Liver (tissue), 9 donors: ENCODE results near the gene FER1L5. TPM values are rescaled to one million over a fixed set of nuclear protein-coding genes. Genes with fewer than 3 reads are reported as not detected.

Experiments
- DNase-seq: peaks from one replicate; pipeline ENCODE4 v3.0.0-alpha.2; 2017; ENCODE audit warnings: low spot score
- H3K27ac ChIP-seq, 2 donors: one replicate each; pipeline ENCODE4 v1.7.0; 2013; ENCODE audit warnings: inconsistent platforms in 2 of 2, low read length in 2 of 2, control low read depth in 1 of 2, low read depth in 1 of 2, mild to moderate bottlenecking in 1 of 2
- H3K27me3 ChIP-seq, 4 donors: one replicate each; pipeline versions ENCODE4 v1.6.1 to v1.7.0; 2013; ENCODE audit warnings: low read length in 3 of 4, inconsistent platforms in 1 of 4, mild to moderate bottlenecking in 1 of 4, moderate library complexity in 1 of 4; ENCODE audit not compliant: control insufficient read depth in 4 of 4, insufficient read depth in 4 of 4
- H3K36me3 ChIP-seq, 4 donors: one replicate each; pipeline versions ENCODE4 v1.6.1 to v1.7.0; 2013; ENCODE audit warnings: low read length in 3 of 4, mild to moderate bottlenecking in 3 of 4, low read depth in 1 of 4, moderate library complexity in 1 of 4; ENCODE audit not compliant: control insufficient read depth in 4 of 4, insufficient read depth in 3 of 4
- H3K4me1 ChIP-seq, 4 donors: one replicate each; pipeline versions ENCODE4 v1.6.1 to v1.7.0; 2013; ENCODE audit warnings: low read length in 3 of 4, mild to moderate bottlenecking in 3 of 4, moderate library complexity in 1 of 4; ENCODE audit not compliant: control insufficient read depth in 4 of 4, insufficient read depth in 4 of 4
- H3K4me3 ChIP-seq, 3 donors: one replicate each; pipeline versions ENCODE4 v1.6.1 to v1.7.0; 2013; ENCODE audit warnings: low read length in 3 of 3, control low read depth in 1 of 3, low read depth in 1 of 3, mild to moderate bottlenecking in 1 of 3
- H3K9ac ChIP-seq, 2 donors: one replicate each; pipeline ENCODE4 v1.7.0; 2013; ENCODE audit warnings: low read length in 2 of 2, mild to moderate bottlenecking in 2 of 2, moderate library complexity in 2 of 2, control low read depth in 1 of 2, low read depth in 1 of 2
- H3K9me3 ChIP-seq, 4 donors: one replicate each; pipeline versions ENCODE4 v1.6.1 to v1.7.0; 2013; ENCODE audit warnings: low read length in 3 of 4; ENCODE audit not compliant: control insufficient read depth in 4 of 4
- FOXA1 ChIP-seq: IDR thresholded peaks from 2 replicates; pipeline ENCODE4 v1.6.1; 2016; ENCODE audit warnings: antibody characterized with exemption
- GABPA ChIP-seq, 2 donors: IDR thresholded peaks in 1 of 2; conservative IDR thresholded peaks in 1 of 2; 2 replicates each; pipeline ENCODE4 v1.6.1; 2016; ENCODE audit warnings: antibody characterized with exemption in 2 of 2, mild to moderate bottlenecking in 1 of 2, moderate library complexity in 1 of 2
- HNF4A ChIP-seq, 2 donors: conservative IDR thresholded peaks; 2 replicates each; pipeline ENCODE4 v1.6.1; 2016; ENCODE audit warnings: antibody characterized with exemption in 2 of 2, mild to moderate bottlenecking in 2 of 2
- HNF4G ChIP-seq: IDR thresholded peaks from 2 replicates; pipeline ENCODE4 v1.6.1; 2016; ENCODE audit warnings: antibody characterized with exemption
- NR2F2 ChIP-seq: IDR thresholded peaks from 2 replicates; pipeline ENCODE4 v1.6.1; 2016; ENCODE audit warnings: antibody characterized with exemption
- RAD21 ChIP-seq, 2 donors: IDR thresholded peaks; 2 replicates each; pipeline ENCODE4 v1.6.1; 2016; ENCODE audit warnings: antibody characterized with exemption in 2 of 2, mild to moderate bottlenecking in 2 of 2
- SP1 ChIP-seq: IDR thresholded peaks from 2 replicates; pipeline ENCODE4 v1.6.1; 2018; ENCODE audit warnings: antibody characterized with exemption, mild to moderate bottlenecking
- TAF1 ChIP-seq: conservative IDR thresholded peaks from 2 replicates; pipeline ENCODE4 v1.6.1; 2016; ENCODE audit warnings: antibody characterized with exemption, mild to moderate bottlenecking
- YY1 ChIP-seq: IDR thresholded peaks from 2 replicates; pipeline ENCODE4 v1.6.1; 2016; ENCODE audit warnings: antibody characterized with exemption, mild to moderate bottlenecking
- WGBS: extraction: QIAGEN DNeasy Blood & Tissue Kit; methylation state at CpG from one replicate; pipeline ENCODE4 v1.1.7; 2013; 5-methylcytosine and 5-hydroxymethylcytosine counted together
- polyA plus RNA-seq, 2 donors: library from polyadenylated mRNA; stranded (reverse) in 1 of 2; unstranded in 1 of 2; fragments of 200-250 nt in 1 of 2; fragments of >200 nt in 1 of 2; fragmentation: Nextera tagmentation in 1 of 2; extraction: Ambion mirVana in 1 of 2; gene quantifications; one replicate each; pipeline versions ENCODE4 v1.2.1 to v1.2.3, GENCODE V29; 2013 to 2015
- total RNA-seq, 2 donors: library from RNA; depleted of rRNA; stranded (reverse); fragments of >200 nt; gene quantifications; one replicate each; pipeline ENCODE4 v1.2.3, GENCODE V29; 2014
- TF ChIP-seq, protein P1 (sequence below): fragments of 150-350 bp; IDR thresholded peaks from 2 replicates; pipeline ENCODE4 v1.5.1; 2017; ENCODE audit warnings: improper control_type of control experiment, low read depth, low read length; ENCODE audit not compliant: missing input control
- TF ChIP-seq, protein P2 (sequence below): IDR thresholded peaks from 2 replicates; pipeline ENCODE4 v1.6.1; 2016; ENCODE audit warnings: antibody characterized with exemption
- TF ChIP-seq, protein P3 (sequence below): IDR thresholded peaks from 2 replicates; pipeline ENCODE4 v1.6.1; 2016; ENCODE audit warnings: antibody characterized with exemption
- TF ChIP-seq, protein P4 (sequence below): IDR thresholded peaks from 2 replicates; pipeline ENCODE4 v1.6.1; 2016; ENCODE audit warnings: antibody characterized with exemption, mild to moderate bottlenecking
- donor health status: healthy.
- donor health status: healthy.
- donor health status: healthy.
- donor health status: healthy.
- donor health status: healthy.

The FER1L5 gene
- total and polyA plus RNA-seq, 4 donors, result under 0.01 TPM; not detected in 3

DNA sequence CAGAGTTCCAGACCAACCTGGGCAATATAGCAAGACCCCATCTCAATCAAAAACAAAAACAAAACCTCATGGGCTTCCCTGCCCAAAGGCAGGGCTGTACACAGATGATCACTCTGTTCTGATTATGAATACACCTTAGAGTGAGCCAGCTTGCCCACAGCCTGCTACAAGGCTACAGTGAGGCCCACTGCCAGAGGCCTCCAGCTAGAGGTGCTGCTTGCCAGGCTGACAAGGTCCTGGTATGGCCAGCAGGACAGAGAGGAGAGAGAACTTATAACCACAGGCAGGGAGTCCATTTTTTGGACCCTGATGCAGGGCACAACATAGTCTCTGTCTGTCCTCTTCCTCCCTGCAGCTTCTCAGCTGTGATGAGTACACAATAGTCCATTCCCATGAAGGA lies 46.0 kb upstream of the FER1L5 start:
- H3K4me1 ChIP-seq, result peaks cover 2 to 4% (median 4%) of the 10 kb centered on the region in 4 donors
- no peak overlapping the region for H3K9ac ChIP-seq
- no peaks in the 10 kb centered on the region for H3K9me3 ChIP-seq
- TF ChIP-seq, protein P1, sequence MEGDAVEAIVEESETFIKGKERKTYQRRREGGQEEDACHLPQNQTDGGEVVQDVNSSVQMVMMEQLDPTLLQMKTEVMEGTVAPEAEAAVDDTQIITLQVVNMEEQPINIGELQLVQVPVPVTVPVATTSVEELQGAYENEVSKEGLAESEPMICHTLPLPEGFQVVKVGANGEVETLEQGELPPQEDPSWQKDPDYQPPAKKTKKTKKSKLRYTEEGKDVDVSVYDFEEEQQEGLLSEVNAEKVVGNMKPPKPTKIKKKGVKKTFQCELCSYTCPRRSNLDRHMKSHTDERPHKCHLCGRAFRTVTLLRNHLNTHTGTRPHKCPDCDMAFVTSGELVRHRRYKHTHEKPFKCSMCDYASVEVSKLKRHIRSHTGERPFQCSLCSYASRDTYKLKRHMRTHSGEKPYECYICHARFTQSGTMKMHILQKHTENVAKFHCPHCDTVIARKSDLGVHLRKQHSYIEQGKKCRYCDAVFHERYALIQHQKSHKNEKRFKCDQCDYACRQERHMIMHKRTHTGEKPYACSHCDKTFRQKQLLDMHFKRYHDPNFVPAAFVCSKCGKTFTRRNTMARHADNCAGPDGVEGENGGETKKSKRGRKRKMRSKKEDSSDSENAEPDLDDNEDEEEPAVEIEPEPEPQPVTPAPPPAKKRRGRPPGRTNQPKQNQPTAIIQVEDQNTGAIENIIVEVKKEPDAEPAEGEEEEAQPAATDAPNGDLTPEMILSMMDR, result no peak
- TF ChIP-seq HNF4G (no peak), GABPA (IDR thresholded peaks at IDR 0.05 in 1 of 2, conservative IDR thresholded peaks at IDR 0.05 in 1 of 2) (no peak), FOXA1 (no peak), TAF1 (no peak), HNF4A (conservative IDR thresholded peaks at IDR 0.05) (no peak)
- TF ChIP-seq, protein P2, sequence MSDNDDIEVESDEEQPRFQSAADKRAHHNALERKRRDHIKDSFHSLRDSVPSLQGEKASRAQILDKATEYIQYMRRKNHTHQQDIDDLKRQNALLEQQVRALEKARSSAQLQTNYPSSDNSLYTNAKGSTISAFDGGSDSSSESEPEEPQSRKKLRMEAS, result no peak
- H3K4me3 ChIP-seq, result no peak overlapping the region
- H3K27ac ChIP-seq, result no peak overlapping the region
- DNase-seq, result no peak
- peaks cover 18 to 64% (median 46%) of the 10 kb centered on the region in 4 donors for H3K36me3 ChIP-seq
- no peaks in the 10 kb centered on the region for H3K27me3 ChIP-seq

DNA sequence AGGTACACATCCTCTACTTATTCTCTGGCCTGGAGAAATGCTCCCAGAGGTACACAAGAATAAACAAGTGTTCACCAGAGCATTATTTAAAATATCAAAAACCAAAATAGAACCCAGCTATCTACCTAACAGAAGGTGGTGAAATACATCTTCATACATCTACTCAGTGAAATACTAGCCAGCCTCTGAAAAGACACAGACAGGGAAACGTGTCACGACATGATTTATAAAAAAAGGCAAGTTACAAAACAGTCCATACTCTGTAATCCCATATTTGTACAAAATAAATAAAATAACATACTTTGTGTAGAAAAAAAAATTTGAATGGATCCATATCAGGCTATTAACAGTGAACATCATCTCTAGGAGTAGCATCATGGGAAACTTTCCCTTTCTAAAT lies 42.6 kb upstream of the FER1L5 start:
- Histone ChIP-seq H3K9me3 (no peaks in the 10 kb centered on the region), H3K9ac (no peak overlapping the region), H3K36me3 (peaks cover 16 to 64% (median 46%) of the 10 kb centered on the region in 4 donors), H3K27me3 (no peaks in the 10 kb centered on the region), H3K27ac (no peak overlapping the region), H3K4me1 (peaks cover 6 to 17% (median 14%) of the 10 kb centered on the region in 4 donors), H3K4me3 (no peak overlapping the region)
- whole genome bisulfite sequencing, result 90% methylated on average over 2 of the region's 2 CpGs
- TF ChIP-seq YY1 (no peak), SP1 (no peak), HNF4G (no peak), FOXA1 (no peak), NR2F2 (no peak)
- TF ChIP-seq, protein P1, result no peak
- no peak for DNase-seq

- DNase-seq, result peak; percentile 62
- Histone ChIP-seq H3K36me3 (peaks cover 16 to 65% (median 52%) of the 10 kb centered on the region in 4 donors), H3K27ac (peak overlapping the region; percentile 84 to 86), H3K4me3 (no peak overlapping the region), H3K27me3 (no peaks in the 10 kb centered on the region), H3K9ac (peak overlapping the region in 1 of 2 donors; percentile 33), H3K9me3 (no peaks in the 10 kb centered on the region), H3K4me1 (peaks cover 6 to 17% (median 14%) of the 10 kb centered on the region in 4 donors)
- WGBS, result 86% methylated on average over 8 of the region's 8 CpGs
- peak; percentile 73 for TF ChIP-seq YY1
- peak; percentile 73 for TF ChIP-seq FOXA1
- TF ChIP-seq SP1, result peak; percentile 92
- no peak for TF ChIP-seq TAF1
- peak; percentile 56 to 63 for TF ChIP-seq RAD21 (IDR thresholded peaks at IDR 0.05)
- TF ChIP-seq, protein P3, sequence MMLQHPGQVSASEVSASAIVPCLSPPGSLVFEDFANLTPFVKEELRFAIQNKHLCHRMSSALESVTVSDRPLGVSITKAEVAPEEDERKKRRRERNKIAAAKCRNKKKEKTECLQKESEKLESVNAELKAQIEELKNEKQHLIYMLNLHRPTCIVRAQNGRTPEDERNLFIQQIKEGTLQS, result no peak
- TF ChIP-seq NR2F2, result peak; percentile 64
- peak; percentile 96 for TF ChIP-seq HNF4G
- TF ChIP-seq, protein P4, sequence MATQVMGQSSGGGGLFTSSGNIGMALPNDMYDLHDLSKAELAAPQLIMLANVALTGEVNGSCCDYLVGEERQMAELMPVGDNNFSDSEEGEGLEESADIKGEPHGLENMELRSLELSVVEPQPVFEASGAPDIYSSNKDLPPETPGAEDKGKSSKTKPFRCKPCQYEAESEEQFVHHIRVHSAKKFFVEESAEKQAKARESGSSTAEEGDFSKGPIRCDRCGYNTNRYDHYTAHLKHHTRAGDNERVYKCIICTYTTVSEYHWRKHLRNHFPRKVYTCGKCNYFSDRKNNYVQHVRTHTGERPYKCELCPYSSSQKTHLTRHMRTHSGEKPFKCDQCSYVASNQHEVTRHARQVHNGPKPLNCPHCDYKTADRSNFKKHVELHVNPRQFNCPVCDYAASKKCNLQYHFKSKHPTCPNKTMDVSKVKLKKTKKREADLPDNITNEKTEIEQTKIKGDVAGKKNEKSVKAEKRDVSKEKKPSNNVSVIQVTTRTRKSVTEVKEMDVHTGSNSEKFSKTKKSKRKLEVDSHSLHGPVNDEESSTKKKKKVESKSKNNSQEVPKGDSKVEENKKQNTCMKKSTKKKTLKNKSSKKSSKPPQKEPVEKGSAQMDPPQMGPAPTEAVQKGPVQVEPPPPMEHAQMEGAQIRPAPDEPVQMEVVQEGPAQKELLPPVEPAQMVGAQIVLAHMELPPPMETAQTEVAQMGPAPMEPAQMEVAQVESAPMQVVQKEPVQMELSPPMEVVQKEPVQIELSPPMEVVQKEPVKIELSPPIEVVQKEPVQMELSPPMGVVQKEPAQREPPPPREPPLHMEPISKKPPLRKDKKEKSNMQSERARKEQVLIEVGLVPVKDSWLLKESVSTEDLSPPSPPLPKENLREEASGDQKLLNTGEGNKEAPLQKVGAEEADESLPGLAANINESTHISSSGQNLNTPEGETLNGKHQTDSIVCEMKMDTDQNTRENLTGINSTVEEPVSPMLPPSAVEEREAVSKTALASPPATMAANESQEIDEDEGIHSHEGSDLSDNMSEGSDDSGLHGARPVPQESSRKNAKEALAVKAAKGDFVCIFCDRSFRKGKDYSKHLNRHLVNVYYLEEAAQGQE, result peak; percentile 68
- TF ChIP-seq, protein P1, result no peak
Observed at GRCh38 chr2:96601382-96602292, 40.9 kb upstream of the FER1L5 start.
